GM18520 (cell line): ENCODE data around the gene CAMKMT.
"Not testable (repeated sequence)": the region's sequence is repeated elsewhere in the genome, so short reads cannot be mapped to it uniquely, and the experiment has no call there.

Experiments
- ATAC-seq: cut with Tn5 transposase; IDR thresholded peaks from one replicate; pipeline ENCODE4 v1.9.1; 2021; ENCODE audit not compliant: unreplicated experiment

CAMKMT gene

DNA sequence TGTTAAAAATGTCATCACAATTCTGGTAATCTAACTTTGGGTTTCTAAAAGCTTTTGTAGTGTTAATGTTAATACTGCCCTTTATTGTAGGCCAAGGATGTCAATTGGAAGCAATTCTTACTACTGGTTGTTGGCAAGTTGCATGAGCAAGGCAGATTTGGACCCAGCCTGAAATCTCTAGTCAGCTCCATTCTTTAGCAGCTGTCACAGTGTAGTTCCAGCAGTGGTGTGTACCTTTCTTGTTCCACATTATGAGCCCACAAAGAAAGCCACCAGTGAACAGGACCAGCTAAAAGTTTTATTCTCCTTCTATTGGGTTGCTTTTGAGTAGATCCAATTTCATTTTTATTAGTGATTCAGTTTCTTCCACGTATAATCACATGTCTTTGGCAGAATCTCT is 133.8 kb downstream of the CAMKMT start:
- no peak for ATAC-seq

DNA sequence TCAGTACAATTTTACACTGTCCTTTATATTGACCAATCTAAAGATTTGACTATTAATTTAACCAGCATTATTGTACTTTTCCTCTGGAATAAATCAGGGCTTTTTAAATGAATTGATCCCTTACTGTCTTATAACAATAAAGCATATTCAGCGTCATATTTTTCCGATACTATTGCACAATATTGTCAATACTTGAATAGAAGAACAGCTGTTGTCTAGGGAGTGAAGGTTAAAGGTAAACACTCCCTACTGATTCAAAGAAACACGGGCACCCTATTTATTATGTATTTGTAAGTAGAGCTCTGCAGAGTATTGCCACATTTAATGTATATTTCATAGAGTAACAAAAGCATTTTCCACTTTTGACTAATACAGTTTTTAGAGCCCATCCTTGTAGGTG is 134.4 kb downstream of the CAMKMT start:
- ATAC-seq = no peak

DNA sequence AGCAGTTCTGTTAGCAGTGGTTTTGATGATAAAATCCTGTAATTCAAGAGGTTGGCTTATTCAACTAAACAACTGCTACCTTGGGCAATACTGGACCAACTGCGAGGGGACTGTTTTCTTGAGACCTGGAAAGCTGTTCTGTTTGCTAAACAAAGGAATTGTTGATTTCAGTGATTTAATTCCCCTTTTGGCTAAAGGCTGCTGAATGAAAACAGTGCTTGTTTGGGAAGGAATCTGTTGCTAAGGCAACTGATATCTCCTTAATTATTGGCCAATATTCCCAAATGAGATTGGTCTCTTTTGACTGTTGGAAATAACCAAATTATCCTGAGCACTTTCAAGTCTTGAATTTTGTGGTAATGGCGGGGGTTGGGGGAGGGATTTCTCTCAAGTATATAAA is 136.8 kb downstream of the CAMKMT start:
- no peak for ATAC-seq

DNA sequence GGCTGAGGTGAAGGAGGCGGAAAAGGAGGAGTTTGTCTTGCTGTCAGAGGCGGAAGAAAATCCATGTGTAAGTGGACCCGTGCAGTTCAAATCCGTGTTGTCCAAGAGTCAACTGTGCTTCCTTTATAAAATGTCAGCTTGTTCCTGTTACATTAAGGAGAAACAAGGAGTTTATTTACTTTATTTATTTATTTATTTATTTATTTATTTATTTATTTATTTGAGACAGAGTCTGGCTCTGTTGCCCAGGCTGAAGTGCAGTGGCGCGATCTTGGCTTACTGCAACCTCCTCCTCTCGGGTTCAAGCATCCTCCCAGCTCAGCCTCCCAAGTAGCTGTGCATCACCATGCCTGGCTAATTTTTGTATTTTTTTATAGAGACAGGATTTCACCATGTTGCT is 143.9 kb downstream of the CAMKMT start:
- ATAC-seq = not testable (repeated sequence)

DNA sequence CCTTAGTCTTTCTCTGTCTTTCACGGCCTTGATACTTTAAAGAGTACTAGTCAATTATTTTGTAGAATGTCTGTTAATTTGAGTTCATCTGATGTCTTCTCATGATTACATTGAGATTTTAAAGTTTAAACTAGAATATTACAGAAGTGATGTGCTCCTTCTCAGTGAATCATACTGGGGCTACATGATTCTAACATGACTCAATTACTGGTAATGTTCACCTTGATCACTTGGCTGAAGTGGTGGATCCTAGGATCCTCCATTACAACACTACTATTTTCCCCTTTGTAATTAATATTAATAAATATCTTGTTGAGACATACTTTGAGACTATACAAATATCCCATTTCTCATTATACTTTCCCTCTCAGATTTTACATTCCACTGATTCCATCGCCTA is 148.5 kb downstream of the CAMKMT start:
- no peak for ATAC-seq

DNA sequence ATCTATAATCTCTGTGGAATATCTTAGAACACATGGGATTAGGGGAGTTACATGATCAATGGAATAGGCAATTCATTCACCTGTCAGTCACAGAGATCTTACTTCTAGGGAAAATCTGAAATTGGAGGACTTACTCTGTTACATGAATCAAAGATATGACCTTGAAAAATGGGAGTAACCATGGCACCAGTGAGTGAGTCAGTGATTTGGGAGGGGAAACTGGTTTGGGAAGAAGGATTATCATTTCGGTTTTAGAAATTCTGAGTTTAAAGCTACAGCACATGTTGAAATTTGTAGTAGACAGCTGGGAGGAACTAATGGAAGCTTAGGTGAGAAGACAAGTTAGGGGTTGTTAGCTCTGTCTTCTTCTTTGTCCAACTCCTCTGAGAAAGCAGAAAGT is 153.7 kb downstream of the CAMKMT start:
- ATAC-seq = no peak

DNA sequence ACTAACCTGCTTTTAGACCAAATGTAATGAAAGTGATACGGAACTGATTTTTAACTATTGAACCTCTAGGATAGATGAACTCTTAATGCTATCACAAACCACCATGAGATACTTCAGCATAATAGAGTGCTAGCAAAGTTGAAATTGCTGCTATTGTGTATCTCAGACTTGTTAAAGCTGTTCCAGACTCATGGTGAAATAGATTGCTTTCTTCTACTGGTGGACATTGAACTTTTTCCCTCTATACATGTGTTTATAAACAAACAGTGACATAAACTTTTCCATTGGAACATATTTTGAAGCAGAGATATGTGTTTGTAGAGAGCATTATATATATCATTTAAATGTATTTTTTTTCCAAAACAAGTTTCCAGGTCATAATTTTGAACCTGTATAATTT is 157.3 kb downstream of the CAMKMT start:
- ATAC-seq = no peak

DNA sequence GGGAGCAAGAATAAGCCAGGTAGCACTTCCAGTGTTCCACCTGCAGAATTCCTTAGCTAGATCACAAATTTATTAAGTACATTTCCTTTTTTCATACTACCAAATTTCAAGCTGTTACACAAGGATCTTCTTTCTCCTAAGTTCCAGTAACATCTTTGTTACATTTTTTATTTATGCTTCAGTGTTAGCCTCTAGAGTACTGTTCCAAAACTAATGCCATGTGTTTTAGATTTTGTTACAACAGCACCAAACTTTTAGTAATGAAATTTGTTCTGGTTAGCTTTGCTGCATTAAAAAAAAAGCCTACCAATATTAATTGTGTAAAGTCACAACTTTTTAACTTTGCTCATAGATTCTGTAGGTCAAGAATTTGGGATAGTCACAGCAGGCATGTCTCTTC is 161.1 kb downstream of the CAMKMT start:
- ATAC-seq = no peak

DNA sequence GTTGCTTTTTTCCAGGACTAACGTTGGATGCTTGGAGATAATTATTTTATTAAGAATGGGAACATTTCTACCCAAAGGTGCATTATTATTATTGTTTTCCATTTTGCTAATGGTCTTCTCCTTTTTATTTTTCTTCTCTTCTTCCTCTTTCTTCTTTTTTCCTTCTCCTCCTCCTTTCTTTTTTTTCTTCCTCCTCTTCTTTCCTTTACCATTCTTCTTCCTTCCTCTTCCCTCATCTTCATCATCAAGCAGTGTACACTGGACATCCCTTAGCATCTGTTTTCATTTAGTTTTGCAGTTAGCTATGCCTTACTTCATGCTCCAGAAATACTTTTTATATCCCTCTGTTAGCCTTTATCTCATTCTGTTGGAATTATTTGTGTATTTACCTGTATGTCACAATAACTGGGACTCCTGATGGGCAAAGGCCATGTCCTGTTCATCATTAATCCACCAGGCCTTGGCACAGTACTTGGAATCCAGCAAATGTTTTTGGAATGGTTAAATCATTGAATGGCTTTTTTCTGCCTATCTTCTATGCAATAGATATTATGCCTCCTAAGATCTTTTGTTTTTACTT is 162.7 kb downstream of the CAMKMT start:
- no peak for ATAC-seq

DNA sequence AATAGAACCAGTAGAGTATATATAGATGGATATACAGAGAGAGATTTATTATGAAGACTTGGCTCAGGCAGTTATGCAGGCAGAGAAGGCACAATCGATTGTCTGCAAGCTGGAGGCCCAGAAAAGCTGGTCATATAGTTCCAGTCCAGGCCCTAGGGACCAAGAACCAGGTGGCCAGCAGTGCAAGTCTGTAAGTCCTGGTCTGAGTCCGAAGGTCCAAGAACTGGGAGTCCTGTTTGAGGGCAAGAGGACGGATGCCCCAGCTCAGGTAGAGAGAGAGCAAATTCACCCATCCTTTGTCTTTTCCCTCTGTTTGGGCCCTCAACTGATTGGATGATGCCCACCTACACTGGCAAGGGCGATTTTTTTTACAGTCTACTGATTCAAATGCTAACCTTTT is 164.6 kb downstream of the CAMKMT start:
- ATAC-seq = no peak

DNA sequence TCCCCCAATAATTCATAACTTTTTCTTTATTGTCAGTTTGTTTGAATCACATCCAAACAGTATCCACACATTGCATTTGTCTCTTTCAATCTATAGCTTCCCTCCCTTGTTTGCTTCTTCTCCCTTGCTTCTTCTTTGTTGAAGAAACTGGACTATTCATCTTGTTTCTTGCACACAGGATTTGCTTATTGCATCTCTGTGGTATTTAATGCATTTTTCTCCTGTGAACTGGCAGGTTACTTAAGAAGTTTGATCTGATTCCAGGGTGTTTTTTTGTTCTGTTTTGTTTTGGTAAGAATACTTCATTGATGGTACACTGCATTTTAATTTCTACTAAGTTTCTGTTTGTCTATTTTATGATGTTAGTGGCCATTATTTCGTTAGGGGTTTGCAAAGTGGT is 166.8 kb downstream of the CAMKMT start:
- no peak for ATAC-seq

DNA sequence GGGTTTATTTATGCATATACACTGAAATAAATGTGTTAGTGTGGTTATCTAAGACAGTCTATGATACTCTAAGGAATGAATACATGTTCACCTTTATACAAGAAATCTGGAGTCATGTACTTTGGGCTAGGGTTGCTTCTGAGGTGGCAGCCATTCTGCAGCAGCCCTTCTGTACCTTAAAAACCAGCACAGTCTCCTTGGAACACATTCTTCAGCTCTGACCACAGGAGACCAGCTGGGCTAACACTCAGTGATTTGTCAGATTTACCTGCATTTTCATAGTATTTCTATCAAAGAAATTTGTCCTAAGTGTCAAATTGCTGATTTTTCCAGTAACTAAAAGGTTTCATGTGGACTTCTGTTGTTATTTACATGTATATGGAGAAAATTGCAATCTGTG is 167.7 kb downstream of the CAMKMT start:
- no peak for ATAC-seq

DNA sequence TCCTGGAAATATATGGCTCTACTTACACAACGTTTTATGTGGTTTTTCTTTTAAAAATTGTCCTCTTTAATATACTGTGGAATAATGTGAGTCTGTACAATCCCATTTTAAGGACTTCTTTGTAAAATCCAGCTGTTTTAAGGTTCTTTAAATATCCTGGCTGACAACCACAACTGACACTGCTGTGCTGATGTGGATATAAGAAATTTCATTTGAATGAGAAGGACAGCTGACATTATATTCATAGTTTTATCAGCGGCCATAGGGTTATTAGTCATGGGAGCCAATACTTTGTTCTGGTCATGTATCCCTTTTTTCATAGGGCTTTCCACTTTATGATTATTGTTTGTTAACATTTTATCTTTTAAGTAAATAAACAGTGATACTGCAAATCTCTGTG is 169.5 kb downstream of the CAMKMT start:
- ATAC-seq = no peak

DNA sequence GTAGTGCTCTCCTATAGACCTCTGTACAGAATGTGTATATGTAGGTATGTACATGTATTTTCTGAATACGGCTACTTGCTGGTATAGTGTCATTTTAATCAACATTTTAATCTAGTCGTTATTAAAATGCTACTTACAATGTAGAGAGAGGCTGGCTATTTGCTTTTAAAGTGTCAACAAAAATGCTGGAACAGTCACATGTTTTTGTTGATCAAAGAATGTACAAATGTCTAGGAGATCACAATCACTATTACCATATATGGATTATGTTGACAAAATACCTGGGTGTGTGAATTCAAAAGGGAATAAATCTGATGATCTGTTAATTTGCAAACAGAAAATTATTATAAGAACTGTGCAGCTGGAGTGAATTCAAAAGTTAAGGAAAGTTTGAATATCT is 170.3 kb downstream of the CAMKMT start:
- ATAC-seq = no peak

DNA sequence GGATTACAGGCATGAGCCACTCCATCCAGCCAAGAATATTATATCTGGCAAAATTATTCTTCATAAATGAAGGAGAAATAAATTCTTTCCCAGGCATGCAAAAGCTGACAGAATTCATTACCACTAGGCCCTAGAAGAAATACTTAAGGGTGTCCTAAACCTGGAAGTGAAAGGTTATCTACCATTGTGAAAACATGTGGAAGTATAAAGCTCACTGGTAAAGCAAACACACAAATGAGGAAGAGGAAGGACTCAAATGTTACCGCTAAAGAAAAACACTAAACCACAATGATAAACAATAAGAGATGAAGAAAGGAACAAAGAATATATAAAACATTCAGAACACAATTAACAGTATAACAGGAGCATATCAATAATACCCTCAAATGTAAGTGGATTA is 171.8 kb downstream of the CAMKMT start:
- no peak for ATAC-seq

DNA sequence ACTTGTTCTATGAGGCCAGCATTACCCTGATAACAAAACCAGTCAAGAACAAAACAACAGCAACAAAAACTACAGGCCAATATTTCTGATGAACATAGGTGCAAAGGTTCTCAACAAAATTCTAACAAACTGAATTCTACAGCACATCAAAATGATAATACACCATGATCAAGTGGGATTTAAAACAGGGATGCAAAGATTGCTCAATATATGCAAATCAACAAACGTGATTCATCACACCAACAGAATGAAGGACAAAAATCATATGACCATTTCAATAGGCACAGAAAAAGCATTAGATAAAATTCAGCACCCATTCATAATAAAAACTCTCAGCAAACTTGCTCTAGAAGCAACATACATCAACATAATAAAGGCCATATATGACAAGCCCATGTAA is 173.6 kb downstream of the CAMKMT start:
- ATAC-seq = no peak

DNA sequence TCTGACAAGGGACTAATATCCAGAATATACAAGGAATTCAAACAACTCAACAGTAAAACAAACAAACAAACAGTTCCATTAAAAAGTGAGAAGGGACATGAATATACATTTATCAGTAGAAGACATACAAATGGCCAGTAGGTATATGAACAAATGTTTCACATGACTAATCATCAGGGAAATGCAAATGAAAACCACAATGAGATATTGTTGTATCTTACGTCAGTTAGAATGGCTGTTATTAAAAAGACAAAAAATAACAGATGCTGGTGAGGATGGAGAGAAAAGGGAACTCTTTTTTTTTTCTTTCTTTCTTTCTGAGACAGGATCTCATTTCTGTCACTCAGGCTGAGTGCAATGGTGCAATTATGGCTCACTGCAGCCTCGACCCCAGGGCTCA is 175.5 kb downstream of the CAMKMT start:
- ATAC-seq = no peak

DNA sequence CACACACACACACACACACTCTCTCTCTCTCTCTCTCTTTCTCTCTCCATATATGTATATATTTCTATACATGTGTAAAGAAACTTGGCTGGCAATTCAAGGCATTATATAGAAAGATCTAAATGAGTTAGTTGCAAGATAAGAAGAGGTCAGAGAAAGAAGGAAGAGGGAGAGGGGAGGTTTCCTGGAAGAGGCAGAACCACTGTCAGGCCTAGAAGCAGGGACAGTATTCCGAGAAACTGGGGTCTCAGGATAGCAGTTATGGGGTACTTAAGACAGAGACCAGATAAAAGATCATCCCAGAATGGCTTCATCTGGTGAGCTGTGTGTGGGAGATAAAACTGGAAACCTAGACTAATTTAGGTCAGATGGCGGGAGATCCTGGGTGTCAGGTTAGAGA is 180.8 kb downstream of the CAMKMT start:
- no peak for ATAC-seq

DNA sequence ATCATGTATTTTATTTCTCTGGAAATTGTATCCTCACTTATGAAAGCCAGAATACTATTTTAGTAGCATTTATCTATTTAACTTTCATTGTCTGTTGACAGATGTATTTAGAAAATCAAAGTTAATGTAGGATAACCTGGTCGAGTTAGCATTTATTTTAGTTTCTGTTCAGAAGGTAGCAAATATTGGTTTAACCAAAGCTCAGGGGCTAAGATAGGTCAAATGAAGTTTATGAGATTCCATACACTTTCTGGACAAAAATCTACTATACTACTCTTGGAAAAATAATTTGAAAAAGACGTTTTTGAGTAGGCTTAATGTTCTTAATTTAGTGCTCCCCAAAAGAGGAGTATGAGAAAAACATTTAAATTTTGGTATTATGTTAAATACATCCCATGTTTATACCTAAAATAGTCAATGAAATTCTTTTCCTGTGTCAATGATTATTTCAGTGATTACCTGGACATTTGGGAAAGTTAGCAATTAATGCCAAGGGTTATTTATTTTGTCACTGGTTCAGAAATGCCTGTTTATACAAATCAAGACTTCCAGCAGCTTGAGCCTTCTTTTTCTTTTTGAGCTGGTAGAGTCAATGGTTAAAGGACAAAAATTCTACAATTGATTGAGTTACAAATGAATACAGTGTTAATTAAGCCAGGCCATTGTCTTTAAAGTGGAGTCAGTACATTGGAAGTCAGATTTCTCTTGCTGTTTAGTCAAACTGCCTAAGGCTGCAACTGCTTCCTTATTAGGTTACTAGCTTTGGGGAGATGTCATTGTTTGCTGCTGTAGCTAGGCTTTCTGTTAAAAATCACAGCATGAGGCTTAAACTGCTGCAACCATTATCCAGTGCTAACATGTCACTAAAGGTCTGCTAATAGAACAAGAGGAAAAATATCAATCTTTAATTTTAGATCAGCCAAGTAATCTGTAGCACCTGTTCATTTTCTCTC is 182.3 kb downstream of the CAMKMT start:
- no peak for ATAC-seq

DNA sequence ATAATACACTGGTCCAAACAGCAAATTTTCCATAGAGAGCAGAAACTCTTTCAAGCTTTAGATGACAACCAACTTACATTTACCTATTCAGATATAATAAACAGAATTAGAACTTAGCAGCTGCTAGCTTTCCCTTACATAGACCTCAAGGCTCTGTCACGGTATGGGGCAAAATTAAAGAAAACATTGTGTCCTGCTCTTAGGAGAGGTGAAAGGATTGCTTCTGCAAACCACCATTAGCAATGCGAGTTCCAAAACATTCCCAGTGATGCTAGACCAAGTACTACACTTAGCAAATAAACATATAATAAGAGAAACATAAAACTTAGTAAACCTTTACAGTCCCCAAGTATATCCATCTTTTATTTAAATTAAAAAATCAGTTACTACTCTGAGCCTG is 183.3 kb downstream of the CAMKMT start:
- no peak for ATAC-seq

DNA sequence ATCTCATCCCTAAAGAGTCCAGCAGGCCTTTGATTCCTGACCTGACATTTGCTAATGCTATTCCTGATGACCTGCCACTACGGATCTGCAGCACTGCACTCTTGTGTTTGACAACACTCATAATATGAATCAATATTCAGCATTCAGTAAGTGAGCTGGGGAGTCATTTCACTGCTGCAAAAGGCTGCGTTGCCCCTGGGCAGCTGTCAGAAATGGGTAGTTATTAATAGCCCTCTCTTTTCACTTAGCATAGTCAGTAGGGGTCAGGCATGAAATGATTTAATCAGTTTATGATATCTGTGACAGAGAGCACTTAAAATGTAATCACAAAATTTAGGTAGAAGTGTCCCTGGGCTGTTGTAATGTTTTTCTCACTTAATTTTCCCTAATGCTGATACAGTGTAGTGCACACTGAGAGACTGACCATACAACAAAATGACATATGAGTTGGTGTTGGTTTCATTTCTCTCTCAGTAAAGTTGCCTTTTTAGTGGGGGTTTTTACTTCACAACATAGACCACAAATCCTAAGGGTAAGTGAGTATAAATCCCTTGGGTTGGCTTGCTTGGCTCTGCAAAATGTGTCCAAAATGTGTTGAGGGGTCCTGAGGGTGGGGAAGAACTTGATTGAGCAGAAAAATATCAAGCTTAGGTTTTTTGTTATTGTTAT is 184.8 kb downstream of the CAMKMT start:
- ATAC-seq = no peak

DNA sequence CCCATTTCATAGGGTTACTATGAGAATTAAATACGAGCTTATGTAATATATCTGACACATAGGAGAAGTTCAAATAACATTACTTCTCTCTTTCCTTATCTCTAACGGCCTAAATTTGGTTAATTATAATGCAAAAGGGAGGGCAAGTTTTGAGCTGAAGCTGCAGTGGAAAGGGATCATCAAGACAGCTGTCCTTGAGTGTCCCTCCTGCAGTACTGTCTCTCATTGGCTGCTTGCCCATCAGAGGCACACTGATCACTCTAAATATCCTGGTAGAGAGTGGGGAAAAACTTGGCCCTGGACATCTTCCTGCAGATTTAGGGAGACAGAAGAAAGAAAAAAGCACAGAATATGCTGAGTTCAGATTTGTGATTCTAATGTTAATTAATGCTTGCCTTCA is 186.0 kb downstream of the CAMKMT start:
- ATAC-seq = no peak
